Measurements from ENCODE around the gene MGAT1. TPM values are rescaled to one million over a fixed set of nuclear protein-coding genes. Genes with fewer than 3 reads are reported as not detected.
A peak's percentile ranks its signal among the peaks of the same experiment; 100 is the strongest.

The MGAT1 gene
- total and polyA plus RNA-seq, 8 donors, result 53.4 to 96.3 (median 68.0) TPM

DNA sequence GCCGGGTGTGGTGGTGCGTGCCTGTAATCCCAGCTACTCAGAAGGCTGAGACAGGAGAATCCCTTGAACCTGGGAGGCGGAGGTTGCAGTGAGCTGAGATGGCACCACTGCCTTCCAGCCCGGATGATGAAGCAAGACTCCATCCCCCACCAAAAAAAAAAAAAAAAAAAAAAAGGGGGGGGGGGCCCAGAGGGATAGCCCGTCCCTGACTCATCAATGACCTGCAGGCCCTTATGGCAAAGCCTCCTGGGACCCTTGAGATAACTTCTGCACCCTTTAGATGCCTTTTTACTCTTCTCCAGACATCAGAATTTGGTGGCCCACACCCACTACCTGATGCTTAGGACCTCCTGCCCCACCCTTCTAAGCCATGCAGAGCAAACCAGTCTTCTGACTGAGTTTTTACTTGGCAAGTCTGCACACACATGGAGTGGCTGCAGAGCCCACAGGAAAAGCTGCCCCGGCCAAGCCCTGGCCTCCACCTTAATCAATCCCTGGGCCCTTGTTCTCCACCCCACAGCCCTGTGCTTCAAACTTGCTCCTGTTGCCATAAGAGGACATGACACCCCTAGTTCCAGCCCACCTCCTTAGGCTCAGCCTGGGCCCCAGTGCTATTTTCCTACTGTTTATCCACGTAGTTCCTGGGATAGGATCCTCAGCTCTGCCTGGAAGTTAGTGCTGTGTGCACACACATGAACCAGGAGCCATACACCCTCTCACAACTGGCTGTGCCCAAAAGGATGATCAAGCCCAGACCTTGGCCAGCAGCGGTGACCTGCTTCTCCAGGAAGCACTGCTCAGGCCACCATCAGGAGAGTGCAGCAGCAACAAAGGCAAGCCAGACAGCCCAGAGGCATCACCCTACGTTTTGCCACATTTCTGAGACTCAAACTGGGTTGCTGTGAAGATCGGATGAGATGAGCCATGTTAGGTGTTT, 5.1 kb downstream of the MGAT1 start:
- H3K27me3 ChIP-seq, result no peaks in the 10 kb centered on the region
- intact Hi-C loops (cut with DNase I), result no loop called here
- no peak overlapping the region for H3K4me3 ChIP-seq
- H3K36me3 ChIP-seq, result peaks cover 0 to 4% (median 2%) of the 10 kb centered on the region in 3 donors
- 63 to 70% methylated on average over 10 of the region's 10 CpGs for WGBS, 2 donors
- peaks cover 27 to 58% (median 39%) of the 10 kb centered on the region in 3 donors for H3K4me1 ChIP-seq
- FAIRE-seq (no peak), DNase-seq (no peak), ATAC-seq (no peak)
- no peaks in the 10 kb centered on the region for H3K9me3 ChIP-seq
- TF ChIP-seq CTCF (IDR thresholded peaks at IDR 0.05), result no peak
- no peak overlapping the region for H3K27ac ChIP-seq

GRCh38 chr5:180795771-180796313, 6.8 kb downstream of the MGAT1 start:
- Histone ChIP-seq H3K36me3 (peaks cover 0 to 21% (median 9%) of the 10 kb centered on the region in 3 donors), H3K9me3 (no peaks in the 10 kb centered on the region), H3K27me3 (no peaks in the 10 kb centered on the region), H3K27ac (peak overlapping the region in 1 of 4 donors; percentile 4), H3K4me1 (peaks cover 23 to 49% (median 31%) of the 10 kb centered on the region in 3 donors), H3K4me3 (no peak overlapping the region)
- WGBS, 2 donors, result 23 to 33% methylated on average over 4 of the region's 4 CpGs
- intact Hi-C loops (cut with DNase I), result no loop called here
- DNase-seq, result no peak
- no peak for TF ChIP-seq CTCF (IDR thresholded peaks at IDR 0.05)
- FAIRE-seq, result no peak
- no peak for ATAC-seq

DNA sequence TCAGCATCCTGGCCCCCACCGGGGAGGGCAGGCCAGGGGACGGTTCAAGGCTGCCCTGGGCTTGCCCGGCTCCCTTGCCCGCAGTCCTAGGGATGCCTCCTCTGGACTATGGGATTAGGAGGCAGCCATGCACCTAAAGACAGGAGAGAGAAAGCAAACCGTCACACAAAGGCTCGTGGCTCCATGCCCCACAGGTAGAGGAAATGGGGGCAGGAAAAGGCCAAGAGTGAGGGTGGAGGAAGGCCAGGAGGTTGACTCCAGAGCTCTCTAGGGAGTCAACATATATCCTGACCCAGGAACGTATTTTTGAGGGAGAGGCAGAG, 9.7 kb downstream of the MGAT1 start:
- intact Hi-C loops (cut with DNase I), result no loop called here
- Histone ChIP-seq H3K27me3 (no peaks in the 10 kb centered on the region), H3K9me3 (no peaks in the 10 kb centered on the region), H3K4me1 (peaks cover 14 to 41% (median 22%) of the 10 kb centered on the region in 3 donors), H3K4me3 (no peak overlapping the region), H3K27ac (no peak overlapping the region), H3K36me3 (peaks cover 0 to 28% (median 9%) of the 10 kb centered on the region in 3 donors)
- FAIRE-seq (no peak), DNase-seq (no peak), ATAC-seq (no peak)
- WGBS, 2 donors, result 78 to 89% methylated on average over 7 of the region's 7 CpGs
- no peak for TF ChIP-seq CTCF (IDR thresholded peaks at IDR 0.05)

GRCh38 chr5:180792287-180792964, 10.2 kb downstream of the MGAT1 start:
- no peak for ATAC-seq

More at GRCh38 chr5:180792287-180792964, 10.2 kb downstream of the MGAT1 start:
- no peak overlapping the region for H3K27ac ChIP-seq
- peaks cover 14 to 41% (median 18%) of the 10 kb centered on the region in 3 donors for H3K4me1 ChIP-seq
- H3K27me3 ChIP-seq, result no peaks in the 10 kb centered on the region
- DNase-seq (peak in 1 of 6 donors; percentile 81), FAIRE-seq (no peak)
- 88 to 91% methylated on average over 60 of the region's 60 CpGs for WGBS, 2 donors
- peaks cover 0 to 28% (median 9%) of the 10 kb centered on the region in 3 donors for H3K36me3 ChIP-seq
- TF ChIP-seq CTCF (IDR thresholded peaks at IDR 0.05), result no peak
- H3K9me3 ChIP-seq, result no peaks in the 10 kb centered on the region
- no peak overlapping the region for H3K4me3 ChIP-seq
- intact Hi-C loops (cut with DNase I), result no loop called here

Data from pancreas (tissue), 10 donors.